HG03045 (cell line): ENCODE data around the gene SHTN1.

Experiments used
- ATAC-seq: cut with Tn5 transposase; IDR thresholded peaks from one replicate; pipeline ENCODE4 v1.9.1; 2021; ENCODE audit warnings: mild to moderate bottlenecking, moderate library complexity; ENCODE audit not compliant: unreplicated experiment

Gene SHTN1, protein sequence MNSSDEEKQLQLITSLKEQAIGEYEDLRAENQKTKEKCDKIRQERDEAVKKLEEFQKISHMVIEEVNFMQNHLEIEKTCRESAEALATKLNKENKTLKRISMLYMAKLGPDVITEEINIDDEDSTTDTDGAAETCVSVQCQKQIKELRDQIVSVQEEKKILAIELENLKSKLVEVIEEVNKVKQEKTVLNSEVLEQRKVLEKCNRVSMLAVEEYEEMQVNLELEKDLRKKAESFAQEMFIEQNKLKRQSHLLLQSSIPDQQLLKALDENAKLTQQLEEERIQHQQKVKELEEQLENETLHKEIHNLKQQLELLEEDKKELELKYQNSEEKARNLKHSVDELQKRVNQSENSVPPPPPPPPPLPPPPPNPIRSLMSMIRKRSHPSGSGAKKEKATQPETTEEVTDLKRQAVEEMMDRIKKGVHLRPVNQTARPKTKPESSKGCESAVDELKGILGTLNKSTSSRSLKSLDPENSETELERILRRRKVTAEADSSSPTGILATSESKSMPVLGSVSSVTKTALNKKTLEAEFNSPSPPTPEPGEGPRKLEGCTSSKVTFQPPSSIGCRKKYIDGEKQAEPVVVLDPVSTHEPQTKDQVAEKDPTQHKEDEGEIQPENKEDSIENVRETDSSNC

DNA sequence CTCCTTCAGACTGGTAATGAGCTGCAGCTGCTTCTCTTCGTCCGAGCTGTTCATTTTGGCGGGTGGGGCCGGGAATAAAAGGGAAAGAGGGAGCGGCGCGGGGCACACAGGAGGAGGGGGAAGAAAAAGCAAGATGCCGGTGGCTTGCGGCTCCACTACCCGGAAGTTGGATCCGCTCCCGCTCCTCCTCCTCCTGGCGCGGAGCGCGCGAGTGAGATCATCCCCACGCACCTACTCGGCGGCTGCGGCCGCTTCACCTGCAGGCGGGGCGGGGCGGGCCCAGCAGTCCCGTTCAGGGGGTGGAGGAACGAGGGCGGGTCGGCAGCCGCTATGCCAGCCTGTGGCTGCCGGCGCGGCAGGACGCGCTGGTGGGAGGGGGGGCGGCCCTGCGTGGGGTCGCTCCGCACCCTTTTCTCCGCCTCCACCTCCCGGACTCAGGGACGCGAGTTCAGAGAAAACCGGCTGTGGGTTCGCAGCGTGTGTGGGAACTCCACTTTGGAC is at the start of gene SHTN1:
SHTN1 (minus strand) TSS at position 162 of the 501 bp plus-strand sequence; CDS start at position 54, 108 bp downstream.
- peak; percentile 44 for ATAC-seq

DNA sequence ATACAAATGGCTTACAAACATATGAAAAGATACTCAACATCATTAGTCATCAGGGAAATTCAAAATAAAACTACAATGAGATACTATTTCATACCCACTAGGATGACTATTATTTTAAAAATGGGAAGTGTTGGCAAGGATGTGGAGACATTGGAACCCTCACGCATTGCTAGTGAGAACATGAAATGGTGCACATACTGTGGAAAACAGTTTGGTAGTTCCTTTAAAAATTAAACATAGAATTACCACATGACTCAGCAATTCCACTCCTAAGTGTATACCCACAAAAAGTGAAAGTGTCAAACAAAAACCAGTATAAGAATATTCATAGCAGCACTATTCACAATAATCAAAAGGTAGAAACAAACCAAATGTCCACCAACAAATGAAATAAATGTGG is 48.5 kb upstream of the SHTN1 start:
- no peak for ATAC-seq

DNA sequence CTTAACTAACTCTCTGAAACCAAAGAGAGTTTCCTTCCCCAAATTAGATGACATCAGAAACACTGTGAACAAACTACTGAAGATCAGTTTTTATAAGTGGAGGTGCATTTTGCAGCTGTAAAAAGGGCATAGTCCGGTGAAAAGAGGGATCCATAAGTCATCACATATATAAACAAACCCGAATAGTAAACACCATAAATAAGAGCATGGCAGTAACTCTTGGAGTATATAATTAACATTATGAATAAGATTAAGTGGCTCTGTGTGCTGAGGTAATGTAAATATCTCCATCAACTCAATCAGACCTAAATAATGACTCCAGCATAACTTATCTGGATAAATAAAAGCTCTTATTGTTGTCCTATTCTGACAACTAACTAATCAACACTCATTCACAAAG is 43.0 kb upstream of the SHTN1 start:
- ATAC-seq: no peak

DNA sequence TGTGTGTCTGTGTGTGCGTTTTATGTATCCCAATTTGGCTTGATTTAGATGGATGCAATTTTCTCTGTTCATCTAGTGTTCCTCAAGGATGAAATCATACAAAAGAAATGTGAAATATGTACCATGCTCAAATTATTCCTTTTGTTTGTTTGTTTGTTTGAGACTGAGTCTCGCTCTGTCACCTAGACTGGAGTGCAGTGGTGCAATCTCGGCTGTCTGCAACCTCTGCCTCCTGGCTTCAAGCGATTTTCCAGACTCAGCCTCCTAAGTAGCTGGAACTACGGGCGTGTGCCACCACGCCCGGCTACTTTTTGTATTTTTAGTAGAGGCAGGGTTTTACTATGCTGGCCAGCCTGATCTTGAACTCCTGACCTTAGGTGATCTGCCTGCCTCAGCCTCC is 11.3 kb upstream of the SHTN1 start:
- no peak for ATAC-seq

DNA sequence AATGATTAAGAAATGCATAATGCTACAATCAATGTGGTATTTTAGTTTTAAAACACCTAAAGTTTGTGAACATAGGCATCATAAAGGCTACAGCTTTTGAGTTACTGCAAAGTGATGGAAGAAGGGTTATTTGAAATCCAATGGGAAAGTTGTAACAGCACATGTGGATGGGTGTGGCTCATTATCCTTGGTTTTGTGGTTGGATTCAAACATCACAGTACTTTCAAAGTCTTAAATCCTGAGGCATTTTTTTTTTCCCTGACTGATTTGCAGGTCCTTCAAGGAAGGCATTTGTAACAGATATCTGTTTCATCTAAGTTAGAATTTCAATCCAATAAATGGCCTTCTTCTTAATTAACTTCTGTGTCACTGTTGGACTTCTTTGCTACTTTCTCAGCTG is 9.8 kb upstream of the SHTN1 start:
- no peak for ATAC-seq

DNA sequence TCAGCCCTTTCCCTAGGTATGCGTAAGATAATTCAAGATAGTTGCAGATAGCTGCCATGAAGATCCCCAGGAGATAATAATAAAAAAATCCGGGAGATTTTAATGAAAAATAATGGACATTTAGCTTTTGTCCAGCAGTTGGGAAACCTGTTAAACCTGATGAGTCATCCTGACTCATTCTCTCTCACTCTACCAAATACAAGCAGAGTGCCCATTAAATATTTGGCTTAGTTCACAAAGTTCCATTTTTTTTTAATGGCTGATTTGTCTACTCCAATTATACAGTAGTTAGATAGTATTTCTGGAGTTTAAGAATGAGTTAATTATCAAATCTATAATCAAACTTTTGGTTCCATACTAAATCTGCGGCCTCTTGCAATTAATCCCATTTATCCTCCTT is 2.1 kb upstream of the SHTN1 start:
- no peak for ATAC-seq

DNA sequence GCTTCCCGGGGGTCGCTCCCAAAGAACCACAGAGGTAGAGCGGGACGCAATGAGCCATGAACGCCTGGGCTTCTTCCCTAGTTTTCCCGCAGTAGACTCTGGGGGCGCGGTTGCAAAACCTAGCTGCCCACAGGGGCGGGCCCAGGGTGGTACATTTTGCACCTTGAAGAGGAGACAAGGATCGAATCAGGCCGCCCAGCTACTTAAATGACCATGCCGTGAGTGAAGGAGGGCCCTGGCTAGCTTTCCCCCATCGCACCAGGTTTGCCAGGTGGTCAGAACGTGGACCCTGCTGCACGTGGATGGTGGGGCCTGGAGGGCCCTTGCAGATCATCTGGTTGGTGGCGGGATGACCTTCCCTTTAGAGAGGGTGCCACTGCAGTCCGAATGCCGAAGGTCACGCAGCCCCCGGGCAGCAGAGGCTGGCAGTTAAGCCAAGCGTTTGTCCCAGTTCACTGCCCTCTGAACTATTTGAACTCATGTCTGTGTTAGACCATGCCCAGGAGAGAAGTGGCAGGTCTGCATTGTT is 604 bp upstream of the SHTN1 start:
- ATAC-seq: no peak

DNA sequence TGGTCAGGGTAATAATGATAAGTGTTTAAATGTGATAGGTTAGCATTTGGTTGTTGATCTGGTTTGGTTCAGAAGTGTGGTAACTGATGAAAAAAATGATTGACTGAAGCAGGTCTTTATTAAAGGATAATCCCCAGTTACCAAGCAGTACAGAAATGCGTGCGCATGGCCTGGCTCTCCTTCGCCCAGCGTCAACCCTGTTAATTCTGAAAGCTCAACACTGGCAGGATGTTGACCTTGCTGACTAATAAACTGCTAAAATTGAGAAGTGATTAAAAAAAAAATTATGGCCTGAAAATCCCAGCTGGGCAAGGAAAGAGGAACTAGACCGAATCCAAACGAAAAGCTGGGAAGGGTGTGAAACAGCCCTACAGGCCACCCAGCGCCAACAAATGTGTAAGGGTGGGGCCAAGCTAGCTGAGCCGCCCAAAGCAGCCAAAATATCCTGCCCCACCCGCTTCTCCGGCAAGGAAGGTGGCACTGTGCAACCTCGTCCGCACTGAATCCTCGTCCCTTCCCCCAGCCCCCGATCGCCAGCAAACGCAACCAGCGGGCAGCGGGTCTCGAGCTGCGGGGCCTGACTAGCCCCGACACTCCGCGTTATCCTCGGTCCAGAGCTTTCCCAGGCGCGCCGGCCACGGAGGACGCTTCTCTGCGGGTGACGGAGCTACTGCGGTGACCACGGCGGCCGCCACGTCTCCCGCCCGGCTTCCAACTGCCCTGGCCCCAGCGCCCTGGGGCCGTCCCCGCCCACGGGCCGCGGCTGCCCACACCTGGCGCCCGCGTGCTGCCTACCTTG is 561 bp downstream of the SHTN1 start:
- peak; percentile 60 for ATAC-seq

DNA sequence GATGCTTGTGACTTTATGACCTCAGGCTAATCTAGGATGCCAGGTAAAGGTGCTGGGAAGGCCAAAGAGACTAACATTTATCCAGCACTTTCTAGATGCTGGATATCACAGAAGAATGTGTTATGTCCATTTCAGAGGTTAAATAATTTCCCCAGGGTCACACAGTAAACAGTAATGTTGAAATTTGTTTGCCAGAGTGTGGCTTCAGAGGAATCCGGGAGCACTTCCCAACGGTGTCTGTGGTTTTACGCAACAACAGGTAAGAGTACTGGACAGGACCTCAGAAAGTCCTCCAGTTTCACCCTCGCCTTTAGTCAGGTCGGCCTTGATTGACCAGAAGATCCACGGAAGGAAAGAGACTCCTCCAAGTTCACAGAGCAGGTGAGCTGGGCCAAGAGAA is 1.7 kb downstream of the SHTN1 start:
- ATAC-seq: no peak

DNA sequence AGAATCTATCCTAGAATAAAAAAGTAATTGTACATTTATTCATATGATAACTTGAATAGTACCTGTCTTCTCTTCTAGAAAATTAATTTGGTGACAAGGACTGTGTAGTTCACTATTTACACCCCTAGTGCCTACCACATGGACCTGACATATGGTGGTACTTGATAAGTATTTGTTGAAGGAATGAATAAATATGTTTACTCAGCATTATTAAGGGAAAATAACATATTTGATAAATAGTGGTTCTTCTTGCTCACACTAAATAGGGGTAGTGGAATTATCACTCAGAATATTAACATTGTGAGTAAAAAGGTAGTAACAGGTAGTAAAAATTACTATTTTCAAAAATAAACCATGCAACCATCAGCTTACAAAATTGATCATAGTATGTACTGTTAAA is 2.8 kb downstream of the SHTN1 start:
- no peak for ATAC-seq

DNA sequence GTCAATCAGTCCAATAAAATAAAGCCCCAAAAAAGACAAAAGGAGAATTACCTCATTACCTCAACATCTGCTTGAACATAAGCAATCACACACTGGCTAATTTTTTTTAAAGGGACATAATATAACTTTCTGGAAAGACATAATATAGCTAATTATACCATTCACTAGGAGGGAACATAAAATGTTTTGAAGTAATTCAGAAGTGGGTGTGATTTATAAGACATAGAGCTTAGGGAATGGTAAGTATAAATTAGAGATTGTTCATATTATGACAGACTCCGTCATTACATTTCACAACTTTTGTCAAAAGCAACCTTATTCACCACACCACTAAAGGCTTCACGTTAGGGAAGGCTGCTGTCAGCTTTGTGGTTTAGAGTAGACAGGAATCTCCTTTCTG is 3.8 kb downstream of the SHTN1 start:
- ATAC-seq: no peak

DNA sequence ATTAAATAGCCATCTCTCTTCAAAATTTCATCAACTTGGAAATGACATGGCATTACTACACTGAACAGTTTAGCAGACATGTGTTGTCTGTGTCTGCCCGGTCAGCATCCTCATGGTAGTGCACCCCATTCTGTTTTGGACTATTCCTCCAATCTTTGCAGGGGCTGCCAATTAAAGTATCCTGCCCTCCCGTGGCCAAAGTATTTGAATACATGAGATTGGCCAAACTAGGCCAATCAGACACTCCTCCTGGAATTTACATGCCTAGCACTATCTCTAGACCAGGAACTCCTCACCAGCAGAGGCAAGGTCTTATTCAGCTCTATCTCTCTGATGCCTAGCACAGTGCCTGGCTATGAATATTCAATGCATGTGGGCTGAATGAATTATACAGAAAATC is 4.4 kb downstream of the SHTN1 start:
- ATAC-seq: no peak

DNA sequence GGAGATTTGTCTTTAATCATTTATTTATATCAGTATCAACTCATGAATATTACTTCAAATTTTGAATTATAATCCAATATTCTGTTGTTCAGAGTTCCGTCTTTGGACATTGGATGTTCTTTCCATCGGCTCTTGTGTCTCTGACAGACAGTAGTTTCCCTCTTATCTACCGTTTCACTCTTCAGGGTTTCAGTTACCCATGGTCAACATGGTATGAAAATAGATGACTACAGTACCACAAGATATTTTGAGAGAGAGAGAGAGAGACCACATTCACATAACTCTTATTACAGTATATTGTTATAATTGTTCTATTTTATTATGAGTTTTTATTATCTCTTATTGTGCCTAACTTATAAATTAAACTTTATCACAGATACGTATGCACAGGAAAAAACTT is 6.8 kb downstream of the SHTN1 start:
- no peak for ATAC-seq

DNA sequence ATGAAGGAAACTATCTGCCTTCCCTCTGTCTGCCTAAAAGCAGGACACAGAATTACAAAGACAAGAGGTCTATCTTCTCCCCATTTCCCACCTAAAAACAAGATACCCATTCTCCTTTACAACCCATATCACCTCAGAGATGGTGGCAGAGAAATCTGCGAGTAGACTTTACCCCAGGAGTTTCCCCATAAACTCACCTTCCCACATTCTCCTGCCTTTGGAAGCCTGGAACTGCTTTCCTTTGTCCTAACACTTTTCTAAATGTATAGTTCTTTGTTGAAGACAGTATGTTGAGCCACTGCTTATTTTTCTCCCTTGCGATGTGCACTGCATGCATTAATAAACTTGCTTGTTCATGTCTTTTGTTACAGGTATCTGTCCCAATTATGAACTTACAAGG is 8.0 kb downstream of the SHTN1 start:
- no peak for ATAC-seq

DNA sequence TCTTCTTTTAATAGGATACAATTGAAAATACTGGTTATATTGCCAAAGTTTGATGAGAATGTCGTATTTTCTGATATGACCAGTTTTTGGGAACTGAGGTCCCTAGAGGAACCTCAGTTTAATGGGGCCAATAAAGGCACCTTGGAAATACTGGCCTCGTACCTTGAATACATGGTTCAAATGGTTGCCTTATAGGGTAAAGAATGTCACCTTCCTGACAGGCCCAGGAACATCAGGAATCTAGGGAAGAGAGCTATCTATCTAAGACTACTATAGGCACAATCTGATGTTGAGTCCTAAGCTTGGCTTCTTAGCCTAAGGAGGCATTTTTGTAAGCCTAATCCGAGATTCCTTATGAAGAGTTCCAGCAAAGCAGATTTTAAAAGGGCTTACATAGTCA is 9.3 kb downstream of the SHTN1 start:
- no peak for ATAC-seq

DNA sequence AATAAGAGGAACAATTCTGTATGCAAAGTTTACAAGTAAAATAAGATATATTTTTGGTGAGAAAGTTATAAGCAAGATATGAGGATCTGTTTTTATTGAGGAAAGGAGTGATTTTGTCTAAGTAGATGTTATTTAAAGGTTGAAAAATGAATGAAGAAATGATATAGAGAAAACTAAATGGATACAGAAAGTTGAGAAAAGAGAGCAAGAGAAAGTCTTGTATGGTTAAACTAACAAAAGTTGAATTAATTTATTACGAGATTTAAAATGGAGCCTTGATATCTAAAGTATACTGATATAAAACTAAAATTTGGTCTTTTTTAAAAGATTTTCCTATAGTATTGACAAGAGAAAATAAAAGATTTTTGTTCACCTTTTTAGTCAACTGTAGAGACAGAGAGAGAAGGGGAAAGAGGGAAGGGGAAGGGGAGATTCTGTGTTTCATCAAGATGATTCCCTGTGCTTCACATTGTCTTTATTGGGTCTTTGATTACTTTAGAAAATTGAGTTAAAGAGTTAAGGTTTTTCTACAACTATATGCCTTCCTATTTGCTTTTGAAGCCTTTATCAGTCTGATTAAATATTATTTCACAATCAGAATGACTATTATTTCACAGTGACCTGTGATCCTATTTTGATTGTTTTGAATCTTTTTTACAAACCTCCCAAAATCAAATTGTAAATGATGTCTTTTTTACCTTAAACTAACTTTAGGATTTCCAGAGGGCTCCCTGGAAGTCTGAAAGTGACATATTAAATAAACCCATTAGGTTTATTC is 10.7 kb downstream of the SHTN1 start:
- no peak for ATAC-seq

DNA sequence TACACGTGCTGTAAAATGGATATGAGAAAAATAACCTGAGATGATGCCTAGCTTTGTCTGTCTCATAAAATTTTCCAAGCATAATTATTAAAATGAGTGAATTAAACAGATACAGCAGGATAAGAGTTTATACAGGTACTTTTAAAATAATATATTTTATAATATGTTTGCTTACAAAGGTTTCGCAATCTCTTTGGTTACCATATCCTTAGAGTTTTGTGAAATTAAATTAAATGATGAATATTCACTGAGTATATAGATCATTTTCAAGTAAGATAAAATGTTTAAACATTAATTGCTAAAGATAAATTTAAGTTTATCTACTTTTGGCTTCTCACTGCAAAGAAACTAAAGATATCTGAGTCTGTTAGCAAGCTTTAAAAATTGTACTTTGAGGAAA is 11.4 kb downstream of the SHTN1 start:
- ATAC-seq: no peak

DNA sequence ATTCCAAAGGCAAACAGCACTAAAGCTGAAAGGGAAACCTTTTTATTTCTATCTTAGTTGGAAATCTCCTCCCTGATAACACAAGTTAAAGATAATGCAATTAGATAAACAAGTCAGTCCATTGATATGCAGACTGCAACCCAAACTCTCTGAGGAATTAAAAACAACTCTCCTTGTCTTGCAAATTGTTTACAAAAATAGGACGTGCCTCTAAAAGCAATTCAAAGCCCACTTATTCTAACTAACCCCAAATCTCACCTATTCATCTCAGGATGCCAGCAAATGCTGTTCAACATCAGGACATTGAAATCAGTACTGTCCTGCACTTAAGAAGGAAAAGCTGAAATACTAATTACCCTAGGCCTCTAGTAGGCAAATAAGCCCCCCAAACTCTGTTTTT is 12.8 kb downstream of the SHTN1 start:
- ATAC-seq: no peak

DNA sequence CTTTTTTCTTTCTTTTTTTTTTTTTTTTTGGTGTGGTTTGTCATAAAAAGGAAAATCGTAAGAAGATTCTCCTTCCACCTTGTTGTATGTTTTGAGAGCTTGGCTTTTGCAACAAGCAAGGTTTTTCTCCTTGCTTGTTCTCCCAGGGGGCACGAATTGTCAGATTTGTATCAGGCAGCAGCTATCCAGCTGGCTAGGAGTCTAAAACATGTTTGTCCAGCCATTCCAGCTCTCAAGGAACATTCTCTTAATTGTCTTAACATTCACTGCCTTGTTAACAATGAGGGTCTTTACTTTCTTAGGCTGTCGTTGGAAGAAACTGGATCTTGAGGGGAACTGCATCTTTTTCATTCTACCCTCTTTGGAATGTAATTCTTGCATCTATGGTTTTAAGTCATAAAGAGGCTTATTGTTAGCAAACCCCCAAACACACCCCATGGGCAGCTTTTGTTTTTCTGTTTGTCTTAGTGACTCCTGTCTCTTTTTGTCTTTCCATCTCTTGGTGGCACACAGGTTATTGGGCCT is 14.6 kb downstream of the SHTN1 start:
- ATAC-seq: no peak

DNA sequence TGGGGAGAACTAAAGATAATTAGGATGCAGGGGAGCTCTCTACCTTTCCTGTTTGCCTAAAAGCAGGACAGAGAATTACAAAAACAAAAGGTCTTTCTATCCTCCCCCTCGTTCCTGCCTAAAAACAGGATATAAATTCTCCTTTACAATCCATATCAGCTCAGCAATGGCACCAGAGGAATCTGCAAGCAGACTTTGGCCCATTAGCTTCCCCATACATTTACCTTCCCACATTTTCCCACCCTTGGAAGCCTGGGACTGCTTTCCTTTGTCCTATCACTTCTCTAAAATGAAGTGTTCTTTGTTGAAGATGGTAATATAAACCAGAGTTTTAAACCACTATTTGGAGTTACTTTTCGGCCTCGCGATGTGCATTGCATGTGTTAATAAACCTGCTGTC is 15.5 kb downstream of the SHTN1 start:
- no peak for ATAC-seq
